Measurements from ENCODE around the gene UBE2L3.
"Not testable (repeated sequence)": the region's sequence is repeated elsewhere in the genome, so short reads cannot be mapped to it uniquely, and the experiment has no call there.

UBE2L3 gene

DNA sequence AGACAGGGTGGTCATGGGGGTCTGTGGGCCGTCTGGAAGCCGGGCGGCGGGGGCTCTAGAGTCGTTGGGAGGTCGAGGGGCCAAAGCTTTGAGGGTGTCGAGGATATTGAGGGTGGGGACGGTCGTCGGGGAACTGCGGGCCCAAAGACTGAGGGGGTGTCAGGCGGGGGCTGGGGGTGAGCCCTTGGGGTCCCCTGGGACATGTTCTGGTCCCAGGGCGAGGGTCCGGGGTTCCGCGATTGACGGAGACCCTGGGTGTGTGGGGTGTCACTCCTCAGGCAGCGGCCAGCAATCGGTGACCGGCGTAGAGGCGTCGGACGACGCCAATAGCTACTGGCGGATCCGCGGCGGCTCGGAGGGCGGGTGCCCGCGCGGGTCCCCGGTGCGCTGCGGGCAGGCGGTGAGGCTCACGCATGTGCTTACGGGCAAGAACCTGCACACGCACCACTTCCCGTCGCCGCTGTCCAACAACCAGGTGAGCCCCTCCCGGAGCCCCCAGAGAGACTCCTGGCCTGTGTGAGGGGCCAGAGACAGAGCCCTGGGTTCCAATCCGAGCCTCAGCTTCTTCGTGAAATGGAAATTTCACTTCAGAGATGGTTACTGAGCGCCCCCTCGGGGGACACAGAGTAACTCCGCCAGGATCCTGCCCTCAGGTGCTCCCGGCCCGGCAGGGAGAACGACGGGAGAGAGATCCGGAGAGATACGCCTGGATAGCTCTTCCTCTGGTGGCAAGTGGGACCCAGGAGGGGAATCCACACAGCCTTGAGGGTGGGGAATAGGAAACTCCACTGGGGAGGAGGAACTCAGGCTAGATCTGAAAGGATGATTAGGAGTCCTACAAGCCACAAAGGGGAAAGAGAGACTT is 75.3 kb downstream of the UBE2L3 start:
- in situ Hi-C loops (cut with HindIII; ENCODE audit: low sequenced_read_pairs): no loop called here

DNA sequence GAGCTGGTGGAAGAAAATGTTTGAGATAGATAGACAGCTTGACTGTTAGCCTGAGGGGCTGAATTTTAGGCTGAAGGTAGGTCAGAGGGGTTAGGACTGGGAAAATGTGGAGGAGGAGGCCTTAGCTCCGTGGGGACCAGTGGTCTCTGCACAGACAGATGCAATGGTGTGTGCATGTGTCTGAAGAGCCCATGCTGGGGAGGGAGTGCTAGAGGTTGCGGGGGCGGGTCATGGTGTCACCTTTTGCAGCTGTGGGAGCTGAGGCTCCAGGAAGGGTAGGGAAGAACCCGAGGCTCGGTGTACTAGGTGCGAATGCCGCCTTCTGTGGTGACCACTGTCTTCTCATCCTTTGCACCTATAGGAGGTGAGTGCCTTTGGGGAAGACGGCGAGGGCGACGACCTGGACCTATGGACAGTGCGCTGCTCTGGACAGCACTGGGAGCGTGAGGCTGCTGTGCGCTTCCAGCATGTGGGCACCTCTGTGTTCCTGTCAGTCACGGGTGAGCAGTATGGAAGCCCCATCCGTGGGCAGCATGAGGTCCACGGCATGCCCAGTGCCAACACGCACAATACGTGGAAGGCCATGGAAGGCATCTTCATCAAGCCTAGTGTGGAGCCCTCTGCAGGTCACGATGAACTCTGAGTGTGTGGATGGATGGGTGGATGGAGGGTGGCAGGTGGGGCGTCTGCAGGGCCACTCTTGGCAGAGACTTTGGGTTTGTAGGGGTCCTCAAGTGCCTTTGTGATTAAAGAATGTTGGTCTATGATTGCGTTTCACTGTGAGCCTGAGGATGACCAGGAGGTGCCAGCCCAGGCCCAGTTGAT is 76.2 kb downstream of the UBE2L3 start:
- in situ Hi-C loops (cut with HindIII; ENCODE audit: low sequenced_read_pairs): no loop called here

DNA sequence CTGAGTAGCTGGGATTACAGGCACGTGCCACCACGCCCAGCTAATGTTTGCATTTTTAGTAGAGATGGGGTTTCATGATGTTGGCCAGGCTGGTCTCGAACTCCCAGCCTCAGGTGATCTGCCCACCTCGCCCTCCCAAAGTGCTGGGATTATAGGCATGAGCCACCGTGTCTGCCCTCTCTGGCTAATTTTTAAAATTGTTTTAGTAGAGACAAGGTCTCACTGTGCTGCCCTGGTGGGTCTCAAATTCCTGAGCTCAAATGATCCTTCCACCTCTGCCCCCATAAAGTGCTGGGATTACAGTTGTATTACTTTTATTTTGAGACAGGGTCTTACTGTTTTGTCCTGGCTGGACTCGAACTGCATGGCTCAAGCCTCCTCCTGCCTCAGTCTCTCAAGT is 78.0 kb downstream of the UBE2L3 start:
- in situ Hi-C loops (cut with HindIII; ENCODE audit: low sequenced_read_pairs): not testable (repeated sequence)

DNA sequence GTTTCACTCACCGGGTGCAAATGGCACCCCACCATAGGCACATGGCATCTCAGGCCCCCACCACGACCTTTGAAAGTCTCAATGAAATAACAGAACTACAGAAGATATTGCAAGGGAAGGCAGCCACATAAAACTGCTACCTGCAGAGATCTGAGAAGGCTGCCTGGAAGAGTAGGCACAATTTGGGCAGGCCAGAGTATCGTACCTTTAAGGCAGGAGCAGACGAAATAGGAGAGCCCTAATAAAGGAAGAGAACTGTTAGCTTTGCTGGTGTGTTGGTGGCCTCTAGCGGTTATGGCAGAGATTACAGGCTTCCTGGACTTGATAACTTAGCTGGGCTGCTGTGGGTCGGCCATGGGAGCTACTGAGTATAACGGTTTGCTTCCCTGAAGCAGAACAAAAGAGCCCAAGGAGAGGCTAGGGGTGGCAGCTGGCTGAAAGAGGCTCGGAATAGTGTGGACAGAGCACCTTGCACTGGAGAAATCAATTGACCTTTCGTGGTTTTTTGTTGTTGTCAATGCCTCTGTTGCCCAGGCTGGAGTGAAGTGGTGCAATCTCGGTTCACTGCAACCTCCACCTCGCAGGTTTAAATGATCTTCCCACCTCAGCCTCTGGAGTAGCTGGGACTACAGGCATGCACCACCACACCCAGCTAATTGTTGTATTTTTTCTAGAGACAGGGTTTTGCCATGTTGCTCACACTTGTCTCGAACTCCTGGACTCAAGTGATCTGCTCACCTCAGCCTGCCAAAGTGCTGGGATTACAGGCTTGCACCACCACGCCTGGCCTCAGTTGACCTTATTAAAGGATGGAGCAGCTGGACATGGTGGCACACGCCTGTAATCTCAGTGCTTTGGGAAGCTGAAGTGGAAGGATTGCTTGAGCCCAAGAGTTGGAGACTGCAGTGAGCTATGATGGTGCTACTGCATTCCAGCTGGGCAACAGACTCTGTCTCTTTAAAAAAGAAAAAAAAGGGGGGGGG is 79.4 kb downstream of the UBE2L3 start:
- in situ Hi-C loops (cut with HindIII; ENCODE audit: low sequenced_read_pairs): no loop called here

DNA sequence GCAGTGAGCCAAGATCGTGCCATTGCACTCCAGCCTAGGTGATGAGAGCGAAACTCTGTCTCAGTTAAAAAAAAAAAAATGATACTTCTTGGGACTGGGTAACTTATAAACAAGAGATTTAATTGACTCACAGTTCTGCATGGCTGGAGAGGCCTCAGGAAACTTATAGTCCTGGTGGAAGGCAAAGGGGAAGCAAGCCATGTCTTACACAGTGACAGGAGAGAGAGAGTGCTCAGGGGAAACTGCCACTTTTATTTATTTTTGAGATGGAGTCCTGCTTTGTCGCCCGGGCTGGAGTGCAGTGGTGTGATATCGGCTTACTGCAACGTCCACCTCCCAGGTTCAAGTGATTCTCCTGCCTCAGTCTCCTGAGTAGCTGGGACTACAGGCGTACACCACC is 82.8 kb downstream of the UBE2L3 start:
- in situ Hi-C loops (cut with HindIII; ENCODE audit: low sequenced_read_pairs): no loop called here

DNA sequence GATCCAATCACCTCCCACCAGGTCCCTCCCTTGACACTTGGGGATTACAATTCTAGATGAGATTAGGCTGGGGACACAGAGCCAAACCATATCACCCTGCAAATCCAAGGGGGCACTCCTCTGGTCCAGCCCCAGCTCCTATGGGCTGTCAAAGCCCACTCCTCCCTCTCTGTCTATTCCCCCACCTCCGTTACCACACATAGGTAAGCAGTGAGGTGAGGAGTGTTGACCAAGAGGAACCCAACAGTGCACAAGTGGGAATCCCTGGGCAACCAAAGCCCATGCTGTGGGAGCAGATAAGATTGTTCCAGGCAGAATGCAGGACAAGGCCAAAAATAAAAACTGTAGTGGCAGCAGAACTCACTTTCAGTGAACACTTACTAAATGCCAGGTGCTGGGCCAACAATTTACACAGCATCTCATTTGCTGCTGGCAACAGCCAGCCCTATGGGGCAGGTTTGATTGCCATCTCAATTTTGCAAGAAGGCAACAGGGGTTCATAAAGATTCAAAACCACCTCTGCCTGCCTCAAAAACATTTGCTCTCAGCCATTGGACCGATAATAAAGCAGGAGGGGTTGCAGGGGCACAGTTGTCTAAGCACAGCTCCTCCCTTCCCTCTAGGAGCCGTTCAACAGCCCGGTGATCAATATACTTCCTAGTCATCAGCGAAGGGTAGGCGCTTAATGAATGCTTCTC is 83.5 kb downstream of the UBE2L3 start:
- in situ Hi-C loops (cut with HindIII; ENCODE audit: low sequenced_read_pairs): no loop called here

DNA sequence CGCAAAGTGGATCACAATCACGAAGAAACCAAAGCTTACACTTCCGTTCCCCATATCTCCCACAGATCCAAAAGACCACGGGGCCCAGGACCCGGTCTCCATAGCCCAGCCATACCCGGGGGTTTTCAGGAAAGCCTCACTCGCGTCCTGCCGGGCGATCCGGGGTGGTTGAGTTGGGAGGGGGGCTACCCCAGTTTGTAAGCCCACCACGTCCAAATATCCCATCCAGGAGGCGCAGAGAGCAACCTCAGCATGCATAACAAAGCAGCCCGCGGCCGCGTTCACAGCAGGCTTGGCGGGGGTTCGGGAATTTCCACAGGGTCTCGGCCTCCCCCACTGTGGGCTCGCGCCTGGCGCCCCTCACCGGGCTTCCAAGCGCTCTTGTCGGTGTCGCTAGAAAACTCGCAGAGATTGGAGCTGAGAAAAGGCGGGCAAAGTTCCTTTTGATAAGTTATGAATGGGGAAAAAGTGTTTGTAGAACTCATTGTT is 84.1 kb downstream of the UBE2L3 start:
- in situ Hi-C loops (cut with HindIII; ENCODE audit: low sequenced_read_pairs): no loop called here

DNA sequence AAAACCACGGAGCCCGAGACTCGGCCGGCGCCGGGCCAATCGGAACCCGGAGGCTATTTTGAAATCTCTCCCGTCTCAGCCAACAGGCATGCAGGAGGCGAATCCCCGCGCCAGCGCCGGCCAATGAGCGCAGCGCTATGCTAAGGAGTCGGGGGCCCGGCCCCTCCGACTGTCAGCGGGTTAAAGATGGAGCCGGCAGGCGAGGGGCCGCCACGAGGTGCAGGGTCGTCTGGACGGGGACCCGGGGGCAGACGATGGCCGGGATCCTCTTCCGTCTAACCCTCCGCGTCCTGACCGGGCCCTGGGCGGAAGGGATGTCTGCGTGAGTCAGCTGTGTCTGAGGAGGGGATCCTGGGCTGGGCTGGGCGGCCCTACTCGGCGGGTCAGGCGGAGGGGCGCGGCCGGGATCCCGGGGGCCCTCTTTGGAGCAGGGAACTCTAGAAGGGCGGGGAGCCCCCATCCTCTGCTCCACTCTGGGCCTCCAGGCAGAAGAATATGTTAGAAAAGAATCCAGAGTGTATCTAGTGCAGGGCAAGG is 84.6 kb downstream of the UBE2L3 start:
- in situ Hi-C loops (cut with HindIII; ENCODE audit: low sequenced_read_pairs): no loop called here

DNA sequence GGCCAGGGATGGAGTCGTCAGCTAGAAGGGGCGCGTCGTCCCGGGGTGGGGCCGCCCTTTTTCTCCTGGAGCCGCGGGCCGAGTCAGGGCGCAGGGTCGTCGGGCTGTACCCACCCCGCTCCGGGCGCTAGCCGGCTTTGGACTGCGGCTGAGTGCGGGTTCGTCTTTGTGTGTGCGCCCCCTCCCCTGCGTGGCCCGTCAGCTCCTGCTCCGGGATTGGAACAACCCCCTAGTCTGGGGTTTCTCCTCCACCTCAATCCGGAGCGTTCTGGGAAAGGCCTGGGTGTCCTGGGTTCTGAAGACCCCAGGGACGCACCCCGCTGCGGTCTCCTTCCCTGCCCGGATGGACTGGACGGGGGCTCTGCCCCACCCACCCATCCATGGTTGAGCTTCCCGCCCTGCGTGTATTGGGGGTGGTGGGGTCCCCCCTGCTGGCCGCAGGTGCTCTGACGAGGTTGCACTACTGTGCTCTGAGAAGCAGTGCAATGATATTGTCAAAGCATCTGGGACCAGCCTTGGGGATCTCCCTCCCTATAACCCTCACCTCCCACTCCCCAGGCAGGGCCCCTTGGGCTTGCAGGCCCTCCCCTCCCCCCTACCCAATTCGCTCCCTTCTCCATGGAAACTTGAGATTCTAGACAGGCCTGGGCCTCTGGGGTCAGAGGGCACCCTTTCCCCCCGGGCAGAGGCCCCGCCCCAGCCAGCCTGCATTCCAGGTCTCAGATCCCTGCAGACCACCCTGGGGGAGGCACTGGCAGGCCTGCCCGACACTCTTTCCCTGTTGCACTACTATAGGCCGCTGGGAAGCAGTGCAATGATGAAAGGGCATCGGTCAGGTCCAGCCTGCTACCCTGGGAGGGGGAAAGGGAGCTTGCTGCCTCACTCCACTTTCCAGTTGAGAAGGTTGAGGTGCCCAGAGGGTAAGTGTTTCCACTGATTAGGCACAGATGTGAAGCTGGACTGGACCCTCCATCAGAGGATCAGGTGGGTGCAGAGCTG is 85.3 kb downstream of the UBE2L3 start:
- in situ Hi-C loops (cut with HindIII; ENCODE audit: low sequenced_read_pairs): no loop called here

DNA sequence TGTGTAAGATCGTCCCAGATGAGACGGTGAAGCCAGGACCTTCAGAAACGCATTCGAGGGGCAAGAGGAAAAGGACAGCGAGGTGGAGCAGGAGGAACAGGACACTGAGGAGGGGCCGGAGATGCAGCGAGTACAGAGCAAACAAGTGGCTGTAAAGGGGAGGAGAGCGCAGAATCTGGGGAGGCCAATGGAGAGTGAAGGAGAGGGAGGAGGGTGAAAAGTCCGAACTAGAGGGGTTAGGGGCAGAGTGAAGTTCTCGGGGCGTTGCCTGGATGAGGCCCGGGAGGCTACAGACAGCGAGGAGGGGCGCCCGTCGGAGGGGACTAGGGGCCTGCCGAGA is 89.5 kb downstream of the UBE2L3 start:
- in situ Hi-C loops (cut with HindIII; ENCODE audit: low sequenced_read_pairs): no loop called here

DNA sequence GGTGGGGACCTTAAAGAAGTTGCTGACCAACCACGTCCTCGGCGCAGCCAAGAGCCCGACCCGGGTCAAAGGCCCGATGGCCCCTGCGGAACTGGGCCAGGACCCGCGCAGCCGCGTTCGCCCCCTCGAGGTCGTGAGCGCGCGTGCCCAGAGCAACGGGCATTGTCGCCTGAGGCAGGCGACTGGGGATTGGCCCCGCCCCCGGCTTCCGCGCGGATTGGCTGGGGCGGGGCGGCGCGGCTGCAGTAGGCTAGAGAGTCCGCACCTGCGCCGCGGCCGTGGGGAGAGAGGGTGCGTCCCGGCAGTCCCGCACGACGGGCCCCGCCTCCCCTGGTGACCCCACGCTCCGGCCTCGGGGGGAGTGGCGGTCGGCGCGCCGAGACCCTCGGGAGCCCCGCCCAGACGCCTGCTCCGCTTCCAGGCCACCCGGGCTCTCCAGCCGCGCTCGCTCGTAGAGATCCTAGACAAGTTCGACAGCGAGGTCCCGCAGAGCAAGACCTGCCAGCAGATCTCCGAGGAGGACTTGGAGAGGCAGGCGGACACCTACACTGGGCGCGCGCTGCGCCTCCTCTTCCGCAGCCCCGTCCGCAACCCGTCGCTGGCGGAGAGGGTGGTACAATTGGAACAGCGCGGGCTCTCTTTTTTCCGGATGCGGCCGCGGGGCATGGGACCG is 90.0 kb downstream of the UBE2L3 start:
- in situ Hi-C loops (cut with HindIII; ENCODE audit: low sequenced_read_pairs): no loop called here

DNA sequence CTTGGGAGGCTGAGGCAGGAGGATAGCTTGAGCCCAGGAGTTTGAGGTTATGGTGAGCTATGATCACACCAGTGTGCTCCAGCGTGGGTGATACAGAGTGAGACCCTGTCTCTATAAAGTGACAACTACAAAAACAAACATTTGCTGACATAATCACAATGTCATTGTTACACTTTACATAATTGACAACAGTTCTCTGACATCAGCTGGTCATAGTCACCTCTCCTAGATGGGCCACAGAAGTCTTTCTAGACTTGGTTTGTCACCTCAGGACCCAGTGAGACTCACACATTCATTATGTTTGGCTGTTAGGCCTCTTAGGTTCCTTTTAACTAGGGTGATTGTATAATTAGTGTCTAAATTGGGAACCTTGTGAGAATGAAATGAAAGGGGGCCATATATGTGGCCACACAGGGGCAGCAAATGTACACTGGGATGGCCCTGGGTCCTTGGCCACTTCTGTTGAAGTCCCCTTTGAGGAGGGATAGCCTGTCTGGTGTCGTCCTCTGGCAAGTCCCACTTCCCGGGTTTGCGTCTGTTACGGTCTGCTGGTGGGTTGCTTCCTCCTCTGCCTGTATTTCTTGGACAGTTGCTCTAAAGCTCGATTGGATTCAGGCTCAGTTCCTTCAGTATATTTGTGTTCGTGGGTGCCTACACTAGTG is 92.5 kb downstream of the UBE2L3 start:
- in situ Hi-C loops (cut with HindIII; ENCODE audit: low sequenced_read_pairs): no loop called here

DNA sequence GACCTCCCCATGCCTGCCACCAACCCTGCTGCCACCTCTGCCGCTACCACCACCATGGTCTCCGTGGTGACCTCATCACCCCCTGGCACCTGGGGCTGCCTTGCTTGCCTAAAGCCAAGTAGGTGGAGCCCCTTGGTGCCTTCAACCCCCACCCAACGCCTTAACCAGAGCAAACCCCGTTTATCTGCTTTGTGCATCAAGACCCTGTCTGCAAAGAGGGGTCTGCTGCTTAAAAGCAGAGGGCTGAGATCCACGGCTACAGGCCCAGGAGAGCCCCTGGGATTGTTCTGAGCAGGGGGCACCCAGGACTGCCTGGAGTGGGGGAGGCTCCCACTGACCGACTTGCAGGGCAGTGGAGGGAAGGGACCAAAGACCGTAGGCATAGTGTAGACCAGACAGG is 93.4 kb downstream of the UBE2L3 start:
- in situ Hi-C loops (cut with HindIII; ENCODE audit: low sequenced_read_pairs): no loop called here

DNA sequence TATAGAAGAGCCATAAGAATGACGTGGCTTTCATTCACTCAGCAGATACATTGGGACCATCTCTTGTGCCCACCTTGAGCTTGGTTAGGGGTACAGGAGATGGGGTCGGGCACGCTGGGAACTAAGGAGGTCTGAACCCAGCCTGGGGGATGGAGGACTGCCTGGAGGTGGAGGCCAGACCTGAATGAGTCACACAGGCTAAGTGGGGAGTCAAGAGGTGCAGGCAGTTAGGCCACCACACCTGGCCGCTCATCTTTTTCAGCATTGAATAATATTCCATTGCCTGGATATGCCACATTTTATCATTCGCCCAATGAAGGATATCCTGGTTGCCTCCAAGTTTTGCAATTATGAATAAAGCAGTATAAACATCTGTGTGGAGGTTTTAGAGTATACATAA is 94.5 kb downstream of the UBE2L3 start:
- in situ Hi-C loops (cut with HindIII; ENCODE audit: low sequenced_read_pairs): no loop called here

DNA sequence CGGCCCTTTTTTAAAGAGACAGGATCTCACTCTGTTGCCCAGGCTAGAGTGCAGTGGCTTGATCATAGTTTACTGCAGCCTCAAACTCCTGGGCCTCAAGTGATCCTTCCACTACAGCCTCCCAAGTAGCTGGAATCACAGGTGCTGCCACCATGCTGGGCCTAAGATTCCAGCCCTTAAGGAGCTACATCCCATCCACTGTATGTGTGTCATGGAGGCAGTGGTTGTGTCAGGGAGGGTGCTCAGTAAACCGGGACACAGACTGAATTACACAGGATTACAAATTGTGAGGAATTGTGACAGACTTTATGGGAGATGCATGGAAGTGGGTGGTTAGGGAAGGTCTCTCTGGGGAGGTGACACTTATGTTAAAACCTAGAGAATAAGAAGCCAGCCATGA is 96.2 kb downstream of the UBE2L3 start:
- in situ Hi-C loops (cut with HindIII; ENCODE audit: low sequenced_read_pairs): no loop called here

DNA sequence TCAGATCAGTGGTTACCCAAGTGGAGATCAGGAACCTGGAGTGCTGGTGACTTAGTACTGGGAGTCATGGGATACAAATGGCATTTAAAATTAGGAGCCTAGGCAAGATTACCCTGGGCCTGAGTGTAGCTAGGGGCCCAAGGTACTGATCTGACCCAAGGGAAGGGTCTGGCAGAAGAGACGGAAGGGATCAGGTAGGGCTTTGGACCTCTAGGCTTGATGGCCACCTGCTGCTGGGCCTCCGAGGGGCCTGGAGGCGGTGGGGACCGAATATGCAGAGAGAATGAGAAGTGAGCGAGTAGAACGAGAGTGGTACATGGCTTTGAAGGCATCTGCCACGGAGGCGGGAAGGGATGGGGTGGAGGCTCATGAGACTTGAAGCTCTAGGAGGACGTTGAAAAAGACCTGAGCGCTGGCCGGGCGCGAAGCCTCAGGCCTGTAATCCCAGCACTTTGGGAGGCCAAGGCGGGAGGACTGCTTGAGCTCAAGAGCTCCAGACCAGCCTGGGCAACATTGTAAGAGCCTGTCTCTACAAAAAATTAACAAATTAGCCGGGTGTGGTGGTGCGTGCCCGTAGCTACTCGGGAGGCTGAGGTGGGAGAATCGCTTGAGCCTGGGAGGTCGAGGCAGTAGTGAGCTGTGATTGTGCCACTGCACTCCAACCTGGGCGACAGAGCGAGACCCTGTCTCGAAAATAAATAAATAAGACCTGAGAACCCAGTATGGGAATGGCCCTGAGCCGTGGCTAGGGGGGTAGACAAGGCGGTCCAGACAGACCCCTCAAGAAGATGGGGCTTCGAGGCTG is 97.7 kb downstream of the UBE2L3 start:
- in situ Hi-C loops (cut with HindIII; ENCODE audit: low sequenced_read_pairs): no loop called here

DNA sequence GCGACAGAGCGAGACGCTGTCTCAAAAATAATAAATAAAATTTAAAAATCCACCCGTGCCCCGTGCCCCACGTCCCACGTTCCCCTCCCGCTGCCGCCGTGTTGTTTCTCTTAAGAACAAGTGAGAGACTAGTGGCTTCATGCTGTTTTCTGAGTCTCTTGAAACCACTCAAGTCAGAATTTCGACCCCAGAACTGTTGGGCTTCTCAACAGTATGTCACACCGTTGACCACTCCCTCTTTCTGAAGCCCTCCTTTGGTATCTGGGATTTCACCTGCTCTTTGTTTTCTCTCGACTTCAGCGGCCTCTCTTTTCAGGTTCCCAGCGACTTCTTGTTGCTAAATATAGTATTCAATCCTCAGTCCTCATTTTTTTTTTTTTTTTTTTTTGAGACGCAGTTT is 99.3 kb downstream of the UBE2L3 start:
- in situ Hi-C loops (cut with HindIII; ENCODE audit: low sequenced_read_pairs): no loop called here

All from DLD1 (cell line).